Osteocyte (in vitro differentiated cells): ENCODE data around the gene ENDOD1. TPM values are rescaled to one million over a fixed set of nuclear protein-coding genes. Genes with fewer than 3 reads are reported as not detected.
A peak's percentile ranks its signal among the peaks of the same experiment; 100 is the strongest.

Source experiments
- DNase-seq: peaks from one replicate; pipeline ENCODE4 v3.0.0; 2021; ENCODE audit warnings: mixed read lengths; ENCODE audit not compliant: unreplicated experiment; ENCODE audit errors: extremely low spot score
- H3K27ac Mint-ChIP-seq: one replicate; pipeline ENCODE4 v1.8.0; 2021; ENCODE audit warnings: mild to moderate bottlenecking, mixed read lengths; ENCODE audit not compliant: unreplicated experiment
- H3K27me3 Mint-ChIP-seq: one replicate; pipeline ENCODE4 v1.8.0; 2021; ENCODE audit warnings: mixed read lengths; ENCODE audit not compliant: unreplicated experiment
- H3K36me3 Mint-ChIP-seq: one replicate; pipeline ENCODE4 v1.8.0; 2021; ENCODE audit warnings: mixed read lengths; ENCODE audit not compliant: unreplicated experiment
- H3K4me1 Mint-ChIP-seq: one replicate; pipeline ENCODE4 v1.8.0; 2021; ENCODE audit warnings: mixed read lengths; ENCODE audit not compliant: unreplicated experiment
- H3K4me3 Mint-ChIP-seq: one replicate; pipeline ENCODE4 v1.8.0; 2021; ENCODE audit warnings: mild to moderate bottlenecking, moderate library complexity, mixed read lengths; ENCODE audit not compliant: unreplicated experiment
- H3K9me3 Mint-ChIP-seq: one replicate; pipeline ENCODE4 v1.8.0; 2021; ENCODE audit warnings: mixed read lengths; ENCODE audit not compliant: unreplicated experiment
- CTCF ChIP-seq: fragments of 200-600 bp; sonication (generic); IDR thresholded peaks from 2 replicates; pipeline ENCODE4 v1.5.0; 2021; ENCODE audit warnings: antibody characterized with exemption, mild to moderate bottlenecking, moderate library complexity
- total RNA-seq: library from RNA; stranded (reverse); gene quantifications from 2 replicates; pipeline ENCODE4 v1.2.1, GENCODE V29; 2021

ENDOD1 gene
- total RNA-seq, 1 donor from 2014 or later, result 91.6 TPM

- Mint-ChIP-seq H3K4me3 (no peak overlapping the region), H3K36me3 (no peaks in the 10 kb centered on the region), H3K4me1 (peaks cover 9% of the 10 kb centered on the region), H3K9me3 (no peaks in the 10 kb centered on the region), H3K27ac (no peak overlapping the region), H3K27me3 (no peaks in the 10 kb centered on the region)
- TF ChIP-seq CTCF, result no peak
- DNase-seq, result no peak
These were observed 66.6 kb downstream of the ENDOD1 start for GRCh38 chr11:95156133-95156721.

DNA sequence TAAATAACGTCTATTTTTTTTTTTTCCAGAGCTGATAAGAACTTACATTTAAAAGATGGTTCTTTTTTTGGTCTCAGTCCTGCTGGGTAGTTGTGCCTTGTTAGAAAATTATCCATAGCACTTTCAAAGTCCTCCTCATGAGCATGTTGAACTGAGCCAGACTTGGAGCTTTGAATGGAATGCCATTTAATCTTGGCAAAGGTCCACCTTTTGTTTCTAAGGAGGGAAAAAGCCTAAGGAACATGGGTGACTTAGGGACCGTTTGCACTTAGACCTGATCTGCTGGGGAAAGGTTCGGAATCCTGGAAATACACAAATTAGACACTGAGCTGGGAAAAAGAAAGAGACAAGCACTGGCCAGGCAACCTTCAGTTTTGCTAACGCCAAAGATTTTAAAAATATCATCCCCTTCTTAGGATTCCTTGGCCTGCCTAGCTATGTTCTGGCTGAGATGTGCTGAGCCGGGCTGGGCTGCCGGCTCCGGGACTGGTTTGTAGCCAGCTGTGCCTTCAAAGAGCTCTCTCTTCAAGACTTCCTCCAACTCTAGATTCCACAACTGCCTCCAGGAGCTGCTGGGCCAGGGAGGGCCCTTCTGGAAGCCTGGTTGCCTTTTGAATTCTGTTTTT is 67.4 kb downstream of the ENDOD1 start:
- Mint-ChIP-seq H3K4me3 (no peak overlapping the region), H3K9me3 (no peaks in the 10 kb centered on the region), H3K36me3 (no peaks in the 10 kb centered on the region), H3K27ac (peak overlapping the region; percentile 55), H3K4me1 (peaks cover under 1% of the 10 kb centered on the region), H3K27me3 (no peaks in the 10 kb centered on the region)
- no peak for TF ChIP-seq CTCF
- no peak for DNase-seq

GRCh38 chr11:95157824-95158223 is 68.2 kb downstream of the ENDOD1 start:
- H3K9me3 Mint-ChIP-seq, result no peaks in the 10 kb centered on the region
- H3K27me3 Mint-ChIP-seq, result no peaks in the 10 kb centered on the region
- H3K36me3 Mint-ChIP-seq, result no peaks in the 10 kb centered on the region
- H3K4me1 Mint-ChIP-seq, result no peaks in the 10 kb centered on the region
- DNase-seq, result no peak
- no peak for TF ChIP-seq CTCF
- H3K27ac Mint-ChIP-seq, result no peak overlapping the region
- H3K4me3 Mint-ChIP-seq, result no peak overlapping the region

GRCh38 chr11:95161248-95161647 is 71.6 kb downstream of the ENDOD1 start:
- no peak overlapping the region for H3K27ac Mint-ChIP-seq
- peaks cover 1% of the 10 kb centered on the region for H3K36me3 Mint-ChIP-seq
- DNase-seq, result no peak
- H3K9me3 Mint-ChIP-seq, result no peaks in the 10 kb centered on the region
- H3K4me3 Mint-ChIP-seq, result no peak overlapping the region
- H3K27me3 Mint-ChIP-seq, result no peaks in the 10 kb centered on the region
- no peak for TF ChIP-seq CTCF
- H3K4me1 Mint-ChIP-seq, result no peaks in the 10 kb centered on the region

DNA sequence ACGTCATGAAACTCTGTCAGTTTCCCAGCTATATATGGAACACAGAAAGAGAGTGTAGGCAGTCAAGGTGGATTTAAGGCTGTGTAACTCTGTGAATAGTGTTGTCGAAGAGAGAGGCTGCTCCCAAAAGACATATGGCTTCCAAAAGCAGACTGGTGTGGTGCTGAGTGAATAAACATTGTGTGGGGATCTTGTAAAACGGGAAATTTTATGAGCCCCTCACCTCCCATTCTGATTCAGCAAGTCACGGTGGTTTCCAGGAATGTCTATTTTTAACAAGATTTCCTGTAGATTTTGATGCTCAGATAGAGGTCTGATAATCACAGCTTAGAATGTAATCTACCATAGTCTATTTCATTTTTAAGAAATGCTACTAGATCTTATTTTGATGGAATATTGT is 73.5 kb downstream of the ENDOD1 start:
- Mint-ChIP-seq H3K4me1 (no peaks in the 10 kb centered on the region), H3K9me3 (no peaks in the 10 kb centered on the region), H3K4me3 (no peak overlapping the region), H3K36me3 (peaks cover 12% of the 10 kb centered on the region), H3K27ac (no peak overlapping the region), H3K27me3 (no peaks in the 10 kb centered on the region)
- no peak for TF ChIP-seq CTCF
- DNase-seq, result no peak
